ENCODE results near the gene FAM13A. TPM values are rescaled to one million over a fixed set of nuclear protein-coding genes. Genes with fewer than 3 reads are reported as not detected.

The FAM13A gene
- total and polyA plus RNA-seq, 2 of the 4 experiments (the other 2 are of a cell fraction): 13.1 to 22.0 TPM

DNA sequence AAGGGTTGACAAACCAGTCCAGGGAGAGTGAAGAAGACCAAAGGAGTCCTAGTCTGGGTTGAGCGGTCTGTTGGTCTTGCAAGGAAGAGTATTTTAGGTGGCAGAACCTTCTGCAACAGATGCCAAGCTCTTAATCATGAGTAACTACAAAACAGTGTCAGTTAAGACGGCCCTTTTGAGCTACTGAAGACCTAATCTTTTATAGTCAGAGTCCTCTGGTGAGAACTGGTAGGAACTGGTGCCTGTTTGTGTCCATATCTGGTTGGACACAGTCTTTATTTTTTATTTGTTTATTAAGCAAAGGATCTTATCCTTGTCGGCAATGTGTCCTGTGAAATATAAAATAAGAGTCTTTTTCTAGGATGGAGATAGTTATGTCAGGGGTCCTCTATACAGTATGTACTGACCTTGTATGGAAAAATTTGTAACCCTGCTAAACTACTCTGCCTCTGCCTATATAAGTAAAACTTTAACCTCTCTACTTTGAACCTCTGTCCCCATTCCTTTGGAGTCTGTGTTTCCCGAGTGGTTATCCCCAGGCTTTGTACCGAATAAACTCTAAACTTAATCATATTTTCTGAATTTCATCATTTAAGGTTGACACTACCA, 47.1 kb downstream of the FAM13A start:
- Histone ChIP-seq H2BK15ac (ENCODE audit: low read depth, low read length) (no peak overlapping the region), H3K9me3 (ENCODE audit: control insufficient read depth, insufficient read depth, low read length) (no peaks in the 10 kb centered on the region), H3K18ac (ENCODE audit: low read depth, low read length) (no peak overlapping the region), H3K4me2 (ENCODE audit: low read depth, low read length) (no peak overlapping the region), H3K27me3 (ENCODE audit: control insufficient read depth, insufficient read depth, low read length) (no peaks in the 10 kb centered on the region), H3K14ac (replicated peaks; ENCODE audit: low read depth, low read length) (no peak overlapping the region), H3K9me1 (ENCODE audit: insufficient read depth, low read length) (no peaks in the 10 kb centered on the region), H2AK5ac (ENCODE audit: low read depth, low read length) (no peak overlapping the region), H3K4me3 (ENCODE audit: insufficient read depth, low read depth, low read length) (no peak overlapping the region), H2AK9ac (replicated peaks; ENCODE audit: low read depth, low read length, poor library complexity) (no peak overlapping the region), H3K4me1 (ENCODE audit: control insufficient read depth, insufficient read depth, low read length) (no peaks in the 10 kb centered on the region), H4K91ac (ENCODE audit: insufficient read depth, low read depth, low read length) (no peak overlapping the region), H3K23ac (ENCODE audit: low read depth, low read length) (no peak overlapping the region), H2BK5ac (ENCODE audit: low read depth, low read length, poor library complexity, severe bottlenecking) (no peak overlapping the region), H3K27ac (ENCODE audit: insufficient read depth, low read length) (no peak overlapping the region), H4K20me1 (ENCODE audit: insufficient read depth, low read length) (no peaks in the 10 kb centered on the region), H2BK20ac (ENCODE audit: low read depth, low read length) (no peak overlapping the region), H4K8ac (ENCODE audit: low read depth in 2 of 2, low read length in 2 of 2) (no peak overlapping the region), H4K5ac (ENCODE audit: low read depth, low read length) (no peak overlapping the region), H3K56ac (ENCODE audit: extremely low read depth, insufficient read depth, low read length) (no peak overlapping the region), H2BK120ac (ENCODE audit: low read depth, low read length) (no peak overlapping the region), H2AFZ (replicated peaks; ENCODE audit: low read length, poor library complexity) (no peak overlapping the region), H3K4ac (ENCODE audit: low read depth, low read length) (no peak overlapping the region), H3K36me3 (ENCODE audit: control insufficient read depth, insufficient read depth, low read length) (peaks cover 11% of the 10 kb centered on the region; the same call in 1 of the 2 replicates), H3K9ac (ENCODE audit: low read depth, low read length) (no peak overlapping the region), H3K79me1 (ENCODE audit: low read depth in 1 of 2, low read length in 2 of 2) (no peaks in the 10 kb centered on the region)
- in situ Hi-C loops (cut with MboI; ENCODE audit: low sequenced_read_pairs) (no loop called here), dilution Hi-C loops (cut with HindIII; ENCODE audit: low sequenced_read_pairs, unreplicated experiment) (no loop called here), intact Hi-C loops (cut with micrococcal nuclease) (no loop called here)
- BruUV-seq (replicated peaks): no TSS peak
- no peak for DNase-seq
- WGBS, 2 experiments (ENCODE audit: extremely low coverage in 2 of 2, insufficient read length in 1 of 2): no CpG with 5 or more reads among the region's 5 CpGs
- ATAC-seq (ENCODE audit: low read depth): no peak
- ChIA-PET CTCF (interaction anchor here (1.1 kb wide), 1 partner anchor 26 kb away, joined by 4 read pairs; no protein-coding TSS in a partner anchor), POLR2A (ENCODE audit: unreplicated experiment) (no interaction called here)
- no peak for TF ChIP-seq SMC3 (IDR thresholded peaks at IDR 0.05; ENCODE audit: low read depth, low read length)
- no peak for TF ChIP-seq RCOR1 (IDR thresholded peaks at IDR 0.05; ENCODE audit: insufficient replicate concordance, low read length)
- no peak for TF ChIP-seq BHLHE40 (IDR thresholded peaks at IDR 0.05; ENCODE audit: low read depth, low read length)

Data from IMR-90 (cell line).